HG03575 (cell line): Measurements from ENCODE around the gene IGSF9.

Experiments
- ATAC-seq: cut with Tn5 transposase; IDR thresholded peaks from one replicate; pipeline ENCODE4 v1.9.1; 2021; ENCODE audit not compliant: unreplicated experiment, insufficient number of reproducible peaks, low FRiP score; ENCODE audit errors: extremely low read depth

The IGSF9 gene

GRCh38 chr1:159889821-159890252 is 55.6 kb downstream of the IGSF9 start:
- ATAC-seq, result peak; percentile 81

GRCh38 chr1:159889202-159889601 is 56.2 kb downstream of the IGSF9 start:
- no peak for ATAC-seq

GRCh38 chr1:159884296-159884695 is 61.1 kb downstream of the IGSF9 start:
- ATAC-seq, result no peak

GRCh38 chr1:159883134-159883533 is 62.3 kb downstream of the IGSF9 start:
- ATAC-seq, result no peak

- no peak for ATAC-seq
Observed at GRCh38 chr1:159882527-159882862, 62.9 kb downstream of the IGSF9 start.

- no peak for ATAC-seq
Observed at GRCh38 chr1:159881622-159882526, 63.5 kb downstream of the IGSF9 start.

- ATAC-seq, result no peak
Observed at GRCh38 chr1:159880430-159880829, 65.0 kb downstream of the IGSF9 start.

GRCh38 chr1:159879977-159880376 is 65.4 kb downstream of the IGSF9 start:
- ATAC-seq, result no peak

GRCh38 chr1:159879136-159879535 is 66.3 kb downstream of the IGSF9 start:
- no peak for ATAC-seq

- ATAC-seq, result no peak
Observed at GRCh38 chr1:159877695-159878444, 67.5 kb downstream of the IGSF9 start.
